Endothelial cell of umbilical vein (primary cell): Measurements from ENCODE around the gene SHC1. TPM values are rescaled to one million over a fixed set of nuclear protein-coding genes. Genes with fewer than 3 reads are reported as not detected.

Experiments used
- BruUV-seq: library from RNA; stranded (reverse); fragments of 400-500 nt; replicated peaks from 2 replicates; lab custom pipeline; 2021; lab: Mats Ljungman, UMichigan
- CTCF ChIA-PET: fragments of 300-600, 350-600 bp; sonication (Branson Sonifier 250); formaldehyde crosslinking; loops from one replicate; lab custom pipeline; 2021; ENCODE audit warnings: antibody characterized with exemption, inconsistent platforms; lab: Charles Lee
- POLR2A ChIA-PET: fragments of 300-600, 350-600 bp; sonication (Branson Sonifier 250); formaldehyde crosslinking; loops from one replicate; lab custom pipeline; 2021; ENCODE audit warnings: antibody characterized with exemption, inconsistent platforms; lab: Charles Lee
- DNase-seq: peaks from one replicate; pipeline ENCODE4 v3.0.0-alpha.2; 2011; ENCODE audit warnings: low read depth, low spot score
- FAIRE-seq: peaks from 2 replicates; lab custom pipeline; 2011; peaks lifted over from hg19 to GRCh38; lab: Jason Lieb, UNC
- H2AFZ ChIP-seq: 2 replicates; pipeline ENCODE4 v1.6.0; 2012; ENCODE audit warnings: low read depth, low read length, control low read depth, inconsistent platforms
- H3K27ac ChIP-seq: 2 replicates; pipeline ENCODE4 v1.5.1; 2011; ENCODE audit warnings: low read depth, mild to moderate bottlenecking, control low read depth, low read length, moderate library complexity; ENCODE audit not compliant: insufficient read depth
- H3K27me3 ChIP-seq, 2 experiments: 2 replicates each; pipeline versions ENCODE4 v1.6.0 to v1.6.1; 2011; ENCODE audit warnings: low read length in 2 of 2, mixed read lengths in 1 of 2; ENCODE audit not compliant: control insufficient read depth in 2 of 2, insufficient read depth in 2 of 2
- H3K36me3 ChIP-seq, 2 experiments: 2 replicates in 1 of 2; 3 replicates in 1 of 2; pipeline ENCODE4 v1.5.1; 2011; ENCODE audit warnings: low read length in 2 of 2, mild to moderate bottlenecking in 1 of 2, moderate library complexity in 1 of 2; ENCODE audit not compliant: control insufficient read depth in 2 of 2, insufficient read depth in 2 of 2; ENCODE audit errors: extremely low read depth in 1 of 2
- H3K4me1 ChIP-seq: 3 replicates; pipeline ENCODE4 v1.5.1; 2011; ENCODE audit warnings: mild to moderate bottlenecking, low read length; ENCODE audit not compliant: control insufficient read depth, insufficient read depth; ENCODE audit errors: extremely low read depth
- H3K4me2 ChIP-seq: 2 replicates; pipeline ENCODE4 v1.6.1; 2011; ENCODE audit warnings: low read length, control low read depth, mixed read lengths; ENCODE audit not compliant: insufficient read depth
- H3K4me3 ChIP-seq, 3 experiments: fragments of 200-600 bp in 1 of 3; sonication (generic), shearing (Covaris generic) in 1 of 3; replicated peaks in 1 of 3; 2 replicates each; pipeline ENCODE4 v1.5.1; 2011 to 2016; ENCODE audit warnings: control low read depth in 3 of 3, low read length in 3 of 3, mild to moderate bottlenecking in 2 of 3, inconsistent platforms in 1 of 3, low read depth in 1 of 3, moderate library complexity in 1 of 3; ENCODE audit not compliant: insufficient read depth in 1 of 3
- H3K79me2 ChIP-seq: 2 replicates; pipeline ENCODE4 v1.6.0; 2012; ENCODE audit warnings: low read length, inconsistent platforms; ENCODE audit not compliant: control insufficient read depth, insufficient read depth
- H3K9ac ChIP-seq: replicated peaks from 2 replicates; pipeline ENCODE3; 2011; ENCODE audit warnings: low read length, control low read depth; ENCODE audit not compliant: insufficient read depth; ENCODE audit errors: extremely low read depth
- H3K9me1 ChIP-seq: replicated peaks from 3 replicates; pipeline ENCODE4 v1.6.0; 2011; ENCODE audit warnings: mild to moderate bottlenecking, low read length; ENCODE audit not compliant: control insufficient read depth, insufficient read depth; ENCODE audit errors: extremely low read depth
- H3K9me3 ChIP-seq: replicated peaks from 2 replicates; pipeline ENCODE4 v1.5.1; 2012; ENCODE audit warnings: low read length, inconsistent platforms; ENCODE audit not compliant: control insufficient read depth, insufficient read depth
- H4K20me1 ChIP-seq: replicated peaks from 2 replicates; pipeline ENCODE3; 2011; ENCODE audit warnings: mild to moderate bottlenecking, low read length; ENCODE audit not compliant: control insufficient read depth, insufficient read depth; ENCODE audit errors: extremely low read depth
- CTCF ChIP-seq, 2 donors: IDR thresholded peaks; 1 replicate in 1 of 2; 2 replicates in 1 of 2; pipeline ENCODE4 v1.5.1; 2011; ENCODE audit warnings: low read length in 2 of 2, mild to moderate bottlenecking in 2 of 2, moderate library complexity in 2 of 2, control low read depth in 1 of 2, inconsistent platforms in 1 of 2, low read depth in 1 of 2; ENCODE audit not compliant: insufficient read depth in 1 of 2; ENCODE audit errors: extremely low read depth in 1 of 2
- FOS ChIP-seq: IDR thresholded peaks from 2 replicates; pipeline ENCODE4 v1.6.1; 2011; ENCODE audit warnings: mild to moderate bottlenecking, low read length, moderate library complexity, borderline replicate concordance; ENCODE audit not compliant: insufficient read depth
- POLR2A ChIP-seq: IDR thresholded peaks from 2 replicates; pipeline ENCODE4 v1.6.1; 2012; ENCODE audit warnings: low read depth, mild to moderate bottlenecking, control low read depth, low read length
- dilution Hi-C: fragments of 300-500 bp; cut with MboI; formaldehyde crosslinking; loops from one replicate; pipeline ENCODE4 v1.15.0; 2019; ENCODE audit warnings: low sequenced_read_pairs; ENCODE audit not compliant: extremely low pct_ligation_motif_present
- intact Hi-C: fragments of 100-400 bp; cut with micrococcal nuclease; formaldehyde crosslinking; loops from one replicate; pipeline ENCODE4 v1.10.0; 2022
- polyA plus RNA-seq, 4 experiments: library from polyadenylated mRNA; depleted of rRNA in 3 of 4; stranded (reverse) in 3 of 4; unstranded in 1 of 4; fragments of >200 nt; gene quantifications; 2 replicates each; pipeline versions ENCODE4 v1.2.1 to v1.2.3, GENCODE V29; 2011 to 2012; ENCODE audit warnings: missing spikeins in 1 of 4
- total RNA-seq: library from RNA; stranded (reverse); gene quantifications from 2 replicates; pipeline ENCODE4 v1.2.3, GENCODE V29; 2021

Gene SHC1
- total and polyA plus RNA-seq, 2 donors (not counting 3 experiments of a cell fraction or from before 2014, with no cell fraction given) = 316 to 324 TPM

GRCh38 chr1:155016231-155016831 is 45.8 kb upstream of the SHC1 start:
- Histone ChIP-seq H3K27ac (no peak overlapping the region), H3K79me2 (no peaks in the 10 kb centered on the region), H3K9me3 (no peaks in the 10 kb centered on the region), H3K4me2 (no peak overlapping the region), H3K27me3 (no peaks in the 10 kb centered on the region), H2AFZ (no peak overlapping the region), H3K36me3 (peaks cover 0 to 19% of the 10 kb centered on the region in 2 experiments), H3K4me1 (peaks cover 9% of the 10 kb centered on the region), H4K20me1 (no peaks in the 10 kb centered on the region), H3K9me1 (no peaks in the 10 kb centered on the region), H3K9ac (no peak overlapping the region), H3K4me3 (no peak overlapping the region)
- no TSS peak for BruUV-seq
- DNase-seq (no peak), FAIRE-seq (no peak)
- dilution Hi-C loops (no loop called here), intact Hi-C loops (loop anchor here (5.0 kb wide), 1 partner anchor 459 kb away; the partner anchor contains the start of gene UBE2Q1)
- POLR2A ChIA-PET = interaction anchor here (1.4 kb wide), 1 partner anchor 20 kb away, joined by 3 read pairs; no protein-coding TSS in a partner anchor
- TF ChIP-seq FOS (no peak), POLR2A (no peak), CTCF (IDR thresholded peaks at IDR 0.05; ENCODE audit: extremely low read depth in 1 of 2, insufficient read depth in 1 of 2, low read depth in 1 of 2, low read length in 2 of 2) (no peak)
- CTCF ChIA-PET = interaction anchor here (1.5 to 6.4 kb wide), 19 partner anchors 9 to 456 kb away, joined by 5 to 87 read pairs (median 19); partner anchors contain the start of genes ADAM15, FLAD1, LENEP and PBXIP1
